Nephron (organoid): ENCODE results near the gene ZNF597.

ENCODE experiments used
- H3K27ac Mint-ChIP-seq, 3 experiments: 2 replicates each; pipeline ENCODE4 v1.8.0; 2020; ENCODE audit warnings: mixed read lengths in 3 of 3, mild to moderate bottlenecking in 2 of 3, moderate library complexity in 1 of 3
- H3K27me3 Mint-ChIP-seq: 2 replicates; pipeline ENCODE4 v1.8.0; 2021; ENCODE audit warnings: low read depth, mild to moderate bottlenecking, moderate library complexity, mixed read lengths
- H3K36me3 Mint-ChIP-seq: 2 replicates; pipeline ENCODE4 v1.8.0; 2020; ENCODE audit warnings: low read depth, mixed read lengths
- H3K4me1 Mint-ChIP-seq: 2 replicates; pipeline ENCODE4 v1.8.0; 2020; ENCODE audit warnings: mixed read lengths
- H3K4me3 Mint-ChIP-seq, 3 experiments: 2 replicates each; pipeline ENCODE4 v1.8.0; 2020; ENCODE audit warnings: mild to moderate bottlenecking in 3 of 3, mixed read lengths in 3 of 3, moderate library complexity in 2 of 3
- H3K9me3 Mint-ChIP-seq: 2 replicates; pipeline ENCODE4 v1.8.0; 2020; ENCODE audit warnings: mixed read lengths
- TF ChIP-seq, protein P1 (sequence below), 3 experiments: fragments of 200-600 bp; sonication (generic); IDR thresholded peaks; one replicate each; pipeline ENCODE4 v1.5.0; 2021; ENCODE audit warnings: antibody characterized with exemption in 3 of 3; ENCODE audit not compliant: unreplicated experiment in 3 of 3

Gene ZNF597

DNA sequence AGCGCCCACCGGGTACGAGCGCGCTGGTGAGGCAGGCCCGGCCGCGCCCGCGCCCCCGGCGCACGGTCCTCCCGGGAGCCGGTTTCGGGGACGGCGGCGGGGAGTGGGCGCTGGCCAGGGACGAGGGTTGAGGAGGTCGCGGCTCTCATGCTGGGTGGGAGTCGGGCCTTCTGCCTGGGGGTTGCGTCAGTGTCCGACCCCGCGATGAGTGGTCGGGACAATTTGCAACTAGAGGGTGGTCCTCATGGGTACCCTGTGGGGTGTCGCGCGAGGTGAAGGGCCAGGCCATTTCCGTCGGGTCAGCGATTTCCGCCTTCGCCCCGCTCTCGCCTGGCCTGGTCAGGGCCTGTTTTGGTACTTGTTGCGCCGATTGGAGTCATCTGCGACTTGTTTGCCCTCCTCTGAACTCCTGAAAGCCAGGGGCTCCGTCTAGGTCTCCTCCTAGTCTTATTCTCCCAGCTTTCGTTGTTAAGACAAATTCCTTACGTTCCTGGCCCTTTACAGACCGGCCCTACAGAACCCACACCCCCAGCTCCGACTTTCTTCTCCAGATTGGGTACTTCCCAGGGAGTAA lies 15.1 kb upstream of the ZNF597 start:
- TF ChIP-seq, protein P1, sequence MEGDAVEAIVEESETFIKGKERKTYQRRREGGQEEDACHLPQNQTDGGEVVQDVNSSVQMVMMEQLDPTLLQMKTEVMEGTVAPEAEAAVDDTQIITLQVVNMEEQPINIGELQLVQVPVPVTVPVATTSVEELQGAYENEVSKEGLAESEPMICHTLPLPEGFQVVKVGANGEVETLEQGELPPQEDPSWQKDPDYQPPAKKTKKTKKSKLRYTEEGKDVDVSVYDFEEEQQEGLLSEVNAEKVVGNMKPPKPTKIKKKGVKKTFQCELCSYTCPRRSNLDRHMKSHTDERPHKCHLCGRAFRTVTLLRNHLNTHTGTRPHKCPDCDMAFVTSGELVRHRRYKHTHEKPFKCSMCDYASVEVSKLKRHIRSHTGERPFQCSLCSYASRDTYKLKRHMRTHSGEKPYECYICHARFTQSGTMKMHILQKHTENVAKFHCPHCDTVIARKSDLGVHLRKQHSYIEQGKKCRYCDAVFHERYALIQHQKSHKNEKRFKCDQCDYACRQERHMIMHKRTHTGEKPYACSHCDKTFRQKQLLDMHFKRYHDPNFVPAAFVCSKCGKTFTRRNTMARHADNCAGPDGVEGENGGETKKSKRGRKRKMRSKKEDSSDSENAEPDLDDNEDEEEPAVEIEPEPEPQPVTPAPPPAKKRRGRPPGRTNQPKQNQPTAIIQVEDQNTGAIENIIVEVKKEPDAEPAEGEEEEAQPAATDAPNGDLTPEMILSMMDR (IDR thresholded peaks at IDR 0.05; ENCODE audit: unreplicated experiment in 3 of 3) = no peak
- H3K27me3 Mint-ChIP-seq = no peaks in the 10 kb centered on the region

DNA sequence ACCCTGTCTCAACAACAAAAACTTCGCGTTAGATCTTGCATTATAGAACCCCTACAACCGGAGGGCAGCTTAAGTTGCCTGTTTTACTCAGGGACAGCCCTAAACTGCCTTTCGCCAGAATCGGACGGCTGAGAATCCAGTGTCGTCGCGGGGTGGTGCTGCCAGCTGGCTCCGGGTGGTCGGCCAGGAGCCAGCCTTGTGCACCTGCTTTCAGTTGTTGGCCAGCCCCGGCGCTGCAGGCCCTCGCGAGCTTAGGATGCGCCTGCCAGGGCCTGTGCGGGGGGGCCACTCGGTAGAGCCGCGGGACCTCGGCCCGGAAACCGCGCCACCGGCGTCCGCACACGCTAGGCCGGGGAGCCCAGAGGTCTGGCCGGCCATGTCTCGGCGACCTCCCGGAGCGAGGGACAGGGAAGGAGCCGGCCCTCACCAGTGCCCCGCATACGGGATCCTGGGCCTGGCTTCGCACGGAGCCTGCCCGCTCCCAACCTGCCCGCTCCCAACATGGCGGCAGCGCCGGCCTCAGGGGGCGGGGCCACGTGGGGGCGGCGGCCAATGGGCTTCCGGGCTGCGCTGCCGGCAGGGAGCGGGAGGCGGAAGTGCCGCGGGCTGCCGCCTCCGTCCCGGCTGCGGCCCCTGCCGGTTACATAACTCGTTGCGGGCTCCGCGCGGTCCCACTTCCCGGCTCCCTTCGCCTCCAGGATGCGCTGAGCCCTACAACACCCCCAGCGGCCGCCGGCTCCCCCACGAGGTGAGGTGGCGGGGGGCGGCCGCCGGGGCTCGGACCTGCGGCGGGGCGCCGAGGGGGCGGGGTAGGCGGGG lies 14.3 kb upstream of the ZNF597 start:
- Mint-ChIP-seq H3K4me1 (peaks cover 55% of the 10 kb centered on the region), H3K27me3 (no peaks in the 10 kb centered on the region), H3K36me3 (no peaks in the 10 kb centered on the region), H3K4me3 (peak overlapping the region; percentile 82 to 90 (median 87)), H3K27ac (peak overlapping the region; percentile 95 to 97 (median 97)), H3K9me3 (no peaks in the 10 kb centered on the region)
- TF ChIP-seq, protein P1 (IDR thresholded peaks at IDR 0.05; ENCODE audit: unreplicated experiment in 3 of 3) = peak; percentile 47 to 58 (median 49)

More for the DNA sequence above, 15.1 kb upstream of the ZNF597 start:
- Mint-ChIP-seq H3K4me1 (peaks cover 55% of the 10 kb centered on the region), H3K36me3 (no peaks in the 10 kb centered on the region), H3K27ac (peak overlapping the region; percentile 78 to 91 (median 89)), H3K9me3 (no peaks in the 10 kb centered on the region), H3K4me3 (peak overlapping the region; percentile 95 to 100 (median 99))

DNA sequence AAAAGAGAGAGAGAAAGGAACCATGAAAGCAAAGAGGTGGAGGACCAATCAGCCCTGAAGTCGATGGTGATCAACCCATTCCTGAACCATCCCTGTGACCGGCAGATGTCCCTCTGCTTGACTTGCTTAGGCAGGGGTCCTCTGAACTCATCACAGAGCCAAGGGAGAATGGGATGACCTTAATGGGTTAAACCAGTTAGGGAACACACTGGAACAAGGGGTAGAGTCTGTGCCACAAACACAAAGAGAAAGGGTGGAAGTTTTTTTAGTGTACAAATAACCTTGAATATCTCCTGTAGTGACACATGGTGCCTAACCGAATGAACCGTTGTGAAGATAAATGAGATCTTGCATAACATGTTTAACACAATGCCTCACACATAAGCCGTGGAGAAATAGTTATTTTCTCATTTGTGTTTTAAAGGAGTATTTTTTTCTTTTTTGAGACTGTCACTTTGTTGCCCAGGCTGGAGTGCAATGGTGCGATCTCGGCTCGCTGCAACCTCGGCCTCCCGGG lies 11.4 kb upstream of the ZNF597 start:
- TF ChIP-seq, protein P1 (IDR thresholded peaks at IDR 0.05; ENCODE audit: unreplicated experiment in 3 of 3) = no peak
- no peaks in the 10 kb centered on the region for H3K9me3 Mint-ChIP-seq
- H3K4me3 Mint-ChIP-seq = peak overlapping the region; percentile 43 to 70 (median 56)
- no peaks in the 10 kb centered on the region for H3K27me3 Mint-ChIP-seq
- peaks cover 11% of the 10 kb centered on the region for H3K36me3 Mint-ChIP-seq
- H3K4me1 Mint-ChIP-seq = peaks cover 27% of the 10 kb centered on the region
- H3K27ac Mint-ChIP-seq = peak overlapping the region; percentile 8 to 29 (median 26)

DNA sequence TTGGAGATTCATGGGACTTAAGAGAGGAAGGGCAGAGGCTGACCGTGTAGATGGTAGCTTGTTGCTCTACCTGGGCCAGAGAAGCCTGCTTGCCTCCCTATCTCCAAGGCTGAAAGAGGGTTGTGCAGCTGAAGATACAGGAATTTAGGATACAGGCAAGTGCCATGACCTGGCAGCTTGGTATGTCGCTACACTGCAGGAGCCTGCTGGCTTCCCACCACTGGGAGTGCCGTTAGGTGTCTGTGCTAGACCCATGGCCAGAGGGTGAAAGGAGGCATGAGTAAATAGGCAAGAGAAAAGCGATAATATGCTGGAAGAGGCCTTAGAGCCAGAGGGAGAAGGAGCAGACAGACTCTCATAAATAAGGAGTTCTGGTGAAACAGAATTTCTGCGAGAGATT lies 10.8 kb upstream of the ZNF597 start:
- Mint-ChIP-seq H3K36me3 (peaks cover 16% of the 10 kb centered on the region), H3K27ac (peak overlapping the region; percentile 8 to 29 (median 26)), H3K27me3 (no peaks in the 10 kb centered on the region), H3K9me3 (no peaks in the 10 kb centered on the region), H3K4me1 (peaks cover 21% of the 10 kb centered on the region), H3K4me3 (peak overlapping the region; percentile 43 to 70 (median 56))
- TF ChIP-seq, protein P1 (IDR thresholded peaks at IDR 0.05; ENCODE audit: unreplicated experiment in 3 of 3) = no peak

DNA sequence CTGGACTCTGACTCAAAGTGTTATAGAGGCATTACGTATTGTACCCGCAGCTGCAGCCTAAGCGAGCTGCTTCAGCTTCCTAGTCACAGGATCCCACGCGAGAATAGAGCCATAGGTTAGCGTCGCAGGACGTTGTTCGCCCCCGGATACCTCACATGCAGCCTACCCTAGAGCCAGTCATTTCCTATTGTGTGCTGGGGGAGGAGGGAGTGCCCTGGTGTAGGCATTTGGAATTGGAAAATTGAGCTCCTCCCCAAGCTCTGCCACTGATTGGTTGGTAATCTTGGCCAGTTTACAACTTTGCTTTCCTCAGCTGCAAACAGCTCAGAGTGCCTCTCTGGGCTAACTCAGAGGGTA lies 706 bp upstream of the ZNF597 start:
- Mint-ChIP-seq H3K27me3 (no peaks in the 10 kb centered on the region), H3K27ac (peak overlapping the region; percentile 85 to 96 (median 94)), H3K36me3 (peaks cover 65% of the 10 kb centered on the region), H3K4me3 (peak overlapping the region; percentile 93 to 98 (median 95)), H3K4me1 (peaks cover 12% of the 10 kb centered on the region), H3K9me3 (peaks cover 26% of the 10 kb centered on the region)
- TF ChIP-seq, protein P1 (IDR thresholded peaks at IDR 0.05; ENCODE audit: unreplicated experiment in 3 of 3) = no peak
